Caco-2 (cell line): ENCODE data around the gene BFSP1. TPM values are rescaled to one million over a fixed set of nuclear protein-coding genes. Genes with fewer than 3 reads are reported as not detected.

Source experiments
- BruUV-seq: library from RNA; stranded (reverse); fragments of 400-500 nt; replicated peaks from 2 replicates; lab custom pipeline; 2021; lab: Mats Ljungman, UMichigan
- CTCF ChIA-PET: fragments of 300-600 bp; sonication (Branson Sonifier 250); formaldehyde crosslinking; loops from one replicate; lab custom pipeline; 2022; ENCODE audit warnings: antibody characterized with exemption; lab: Charles Lee
- POLR2A ChIA-PET: fragments of 300-600 bp; sonication (Branson Sonifier 250); formaldehyde crosslinking; loops from one replicate; lab custom pipeline; 2022; ENCODE audit warnings: antibody characterized with exemption; lab: Charles Lee
- DNase-seq, 2 experiments: peaks; one replicate each; pipeline versions ENCODE4 v3.0.0 to v3.0.0-alpha.2; 2020 to 2022
- H3K27me3 ChIP-seq: replicated peaks from 2 replicates; pipeline ENCODE4 v1.6.0; 2011; ENCODE audit warnings: low read length; ENCODE audit not compliant: control insufficient read depth, insufficient read depth
- H3K36me3 ChIP-seq: 2 replicates; pipeline ENCODE4 v1.5.1; 2011; ENCODE audit warnings: low read length; ENCODE audit not compliant: control insufficient read depth, insufficient read depth
- H3K4me1 ChIP-seq: fragments of 250-450 bp; sonication (Bioruptor Pico); 2 replicates; pipeline ENCODE4 v1.5.1; 2020; ENCODE audit warnings: mild to moderate bottlenecking
- H3K4me3 ChIP-seq: 2 replicates; pipeline ENCODE4 v1.5.1; 2011; ENCODE audit warnings: low read depth, mild to moderate bottlenecking, control low read depth, low read length
- H3K9me3 ChIP-seq: fragments of 250-450 bp; sonication (Bioruptor Pico); 2 replicates; pipeline ENCODE4 v1.5.1; 2020; ENCODE audit warnings: mild to moderate bottlenecking, moderate library complexity
- H3K27ac Mint-ChIP-seq: one replicate; pipeline ENCODE4 v1.8.0; 2022; ENCODE audit warnings: mixed read lengths; ENCODE audit not compliant: unreplicated experiment
- H3K27me3 Mint-ChIP-seq: one replicate; pipeline ENCODE4 v1.8.0; 2022; ENCODE audit warnings: mixed read lengths; ENCODE audit not compliant: insufficient read depth, unreplicated experiment
- H3K36me3 Mint-ChIP-seq: one replicate; pipeline ENCODE4 v1.8.0; 2022; ENCODE audit warnings: mild to moderate bottlenecking, mixed read lengths; ENCODE audit not compliant: insufficient read depth, unreplicated experiment
- H3K4me1 Mint-ChIP-seq: one replicate; pipeline ENCODE4 v1.8.0; 2022; ENCODE audit warnings: low read depth, mixed read lengths; ENCODE audit not compliant: unreplicated experiment
- H3K4me3 Mint-ChIP-seq: one replicate; pipeline ENCODE4 v1.8.0; 2022; ENCODE audit warnings: mild to moderate bottlenecking, moderate library complexity, mixed read lengths; ENCODE audit not compliant: unreplicated experiment
- H3K9me3 Mint-ChIP-seq: one replicate; pipeline ENCODE4 v1.8.0; 2022; ENCODE audit warnings: mixed read lengths; ENCODE audit not compliant: unreplicated experiment
- intact Hi-C: fragments of 100-400 bp; cut with micrococcal nuclease; formaldehyde crosslinking; loops from one replicate; pipeline ENCODE4 v1.10.0; 2022; ENCODE audit not compliant: unreplicated experiment
- total RNA-seq: library from RNA; stranded (reverse); gene quantifications from 2 replicates; pipeline ENCODE4 v1.2.3, GENCODE V29; 2022
- TF ChIP-seq, protein P1 (sequence below), 2 experiments: fragments of 200-600 bp in 1 of 2; IDR thresholded peaks; 1 replicate in 1 of 2; 2 replicates in 1 of 2; pipeline versions ENCODE4 v1.5.1 to v1.8.0; 2011 to 2022; ENCODE audit warnings: antibody characterized with exemption in 1 of 2, control low read depth in 1 of 2, inconsistent platforms in 1 of 2, low read depth in 1 of 2, low read length in 1 of 2, mild to moderate bottlenecking in 1 of 2, moderate library complexity in 1 of 2; ENCODE audit not compliant: insufficient read depth in 1 of 2, severe bottlenecking in 1 of 2, unreplicated experiment in 1 of 2

The BFSP1 gene
- total RNA-seq, 1 experiment from 2014 or later: 22.7 TPM

- Mint-ChIP-seq H3K27me3 (no peaks in the 10 kb centered on the region), H3K4me3 (no peak overlapping the region), H3K27ac (peak overlapping the region; percentile 1), H3K9me3 (no peaks in the 10 kb centered on the region), H3K36me3 (no peaks in the 10 kb centered on the region), H3K4me1 (peaks cover 18% of the 10 kb centered on the region)
- H3K27me3 ChIP-seq: no peaks in the 10 kb centered on the region
- CTCF ChIA-PET: interaction anchor here (1.2 kb wide), 1 partner anchor 142 kb away, joined by 4 read pairs; no protein-coding TSS in a partner anchor
- no peak for DNase-seq
- no peaks in the 10 kb centered on the region for H3K36me3 ChIP-seq
- intact Hi-C loops: loop anchor here (5.0 to 10.0 kb wide), 2 partner anchors 387 to 765 kb away; no protein-coding TSS in a partner anchor
- POLR2A ChIA-PET: no interaction called here
- H3K4me1 ChIP-seq: peaks cover 12% of the 10 kb centered on the region; the same call in 1 of the 2 replicates
- no peak overlapping the region for H3K4me3 ChIP-seq
- no peaks in the 10 kb centered on the region for H3K9me3 ChIP-seq
- TF ChIP-seq, protein P1, sequence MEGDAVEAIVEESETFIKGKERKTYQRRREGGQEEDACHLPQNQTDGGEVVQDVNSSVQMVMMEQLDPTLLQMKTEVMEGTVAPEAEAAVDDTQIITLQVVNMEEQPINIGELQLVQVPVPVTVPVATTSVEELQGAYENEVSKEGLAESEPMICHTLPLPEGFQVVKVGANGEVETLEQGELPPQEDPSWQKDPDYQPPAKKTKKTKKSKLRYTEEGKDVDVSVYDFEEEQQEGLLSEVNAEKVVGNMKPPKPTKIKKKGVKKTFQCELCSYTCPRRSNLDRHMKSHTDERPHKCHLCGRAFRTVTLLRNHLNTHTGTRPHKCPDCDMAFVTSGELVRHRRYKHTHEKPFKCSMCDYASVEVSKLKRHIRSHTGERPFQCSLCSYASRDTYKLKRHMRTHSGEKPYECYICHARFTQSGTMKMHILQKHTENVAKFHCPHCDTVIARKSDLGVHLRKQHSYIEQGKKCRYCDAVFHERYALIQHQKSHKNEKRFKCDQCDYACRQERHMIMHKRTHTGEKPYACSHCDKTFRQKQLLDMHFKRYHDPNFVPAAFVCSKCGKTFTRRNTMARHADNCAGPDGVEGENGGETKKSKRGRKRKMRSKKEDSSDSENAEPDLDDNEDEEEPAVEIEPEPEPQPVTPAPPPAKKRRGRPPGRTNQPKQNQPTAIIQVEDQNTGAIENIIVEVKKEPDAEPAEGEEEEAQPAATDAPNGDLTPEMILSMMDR (IDR thresholded peaks at IDR 0.05; ENCODE audit: insufficient read depth in 1 of 2, low read depth in 1 of 2, low read length in 1 of 2, severe bottlenecking in 1 of 2, unreplicated experiment in 1 of 2): no peak
- no TSS peak for BruUV-seq
Measured at GRCh38 chr20:17507531-17507930, 23.6 kb downstream of the BFSP1 start.

DNA sequence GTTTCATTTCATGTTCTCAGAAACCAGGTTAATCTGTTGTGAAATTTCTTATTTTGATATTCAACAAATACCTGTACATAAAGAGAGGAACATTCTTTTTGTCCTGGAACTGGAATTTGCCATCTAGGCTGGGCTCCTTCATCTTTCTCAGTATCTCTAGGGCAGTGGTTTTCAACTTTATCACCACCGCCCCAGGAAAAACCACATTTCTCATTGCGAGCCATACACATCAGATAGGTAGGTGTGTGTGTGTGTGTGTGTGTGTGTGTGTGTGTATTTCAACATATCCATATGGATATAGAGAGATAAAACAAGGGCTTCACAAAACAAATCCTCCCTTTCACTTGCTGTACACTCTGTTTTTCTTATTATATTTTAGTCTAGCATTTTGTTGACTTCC lies 24.1 kb downstream of the BFSP1 start:
- H3K36me3 Mint-ChIP-seq: no peaks in the 10 kb centered on the region
- BruUV-seq: no TSS peak
- no peak overlapping the region for H3K4me3 Mint-ChIP-seq
- Histone ChIP-seq H3K4me1 (peaks cover 12% of the 10 kb centered on the region; the same call in 1 of the 2 replicates), H3K9me3 (no peaks in the 10 kb centered on the region), H3K4me3 (no peak overlapping the region), H3K27me3 (no peaks in the 10 kb centered on the region), H3K36me3 (no peaks in the 10 kb centered on the region)
- CTCF ChIA-PET: no interaction called here
- POLR2A ChIA-PET: no interaction called here
- intact Hi-C loops: loop anchor here (5.0 to 10.0 kb wide), 2 partner anchors 388 to 765 kb away; no protein-coding TSS in a partner anchor
- DNase-seq: no peak
- TF ChIP-seq, protein P1 (IDR thresholded peaks at IDR 0.05; ENCODE audit: insufficient read depth in 1 of 2, low read depth in 1 of 2, low read length in 1 of 2, severe bottlenecking in 1 of 2, unreplicated experiment in 1 of 2): no peak
- peak overlapping the region; percentile 1 for H3K27ac Mint-ChIP-seq
- H3K9me3 Mint-ChIP-seq: no peaks in the 10 kb centered on the region
- no peaks in the 10 kb centered on the region for H3K27me3 Mint-ChIP-seq
- peaks cover 18% of the 10 kb centered on the region for H3K4me1 Mint-ChIP-seq

DNA sequence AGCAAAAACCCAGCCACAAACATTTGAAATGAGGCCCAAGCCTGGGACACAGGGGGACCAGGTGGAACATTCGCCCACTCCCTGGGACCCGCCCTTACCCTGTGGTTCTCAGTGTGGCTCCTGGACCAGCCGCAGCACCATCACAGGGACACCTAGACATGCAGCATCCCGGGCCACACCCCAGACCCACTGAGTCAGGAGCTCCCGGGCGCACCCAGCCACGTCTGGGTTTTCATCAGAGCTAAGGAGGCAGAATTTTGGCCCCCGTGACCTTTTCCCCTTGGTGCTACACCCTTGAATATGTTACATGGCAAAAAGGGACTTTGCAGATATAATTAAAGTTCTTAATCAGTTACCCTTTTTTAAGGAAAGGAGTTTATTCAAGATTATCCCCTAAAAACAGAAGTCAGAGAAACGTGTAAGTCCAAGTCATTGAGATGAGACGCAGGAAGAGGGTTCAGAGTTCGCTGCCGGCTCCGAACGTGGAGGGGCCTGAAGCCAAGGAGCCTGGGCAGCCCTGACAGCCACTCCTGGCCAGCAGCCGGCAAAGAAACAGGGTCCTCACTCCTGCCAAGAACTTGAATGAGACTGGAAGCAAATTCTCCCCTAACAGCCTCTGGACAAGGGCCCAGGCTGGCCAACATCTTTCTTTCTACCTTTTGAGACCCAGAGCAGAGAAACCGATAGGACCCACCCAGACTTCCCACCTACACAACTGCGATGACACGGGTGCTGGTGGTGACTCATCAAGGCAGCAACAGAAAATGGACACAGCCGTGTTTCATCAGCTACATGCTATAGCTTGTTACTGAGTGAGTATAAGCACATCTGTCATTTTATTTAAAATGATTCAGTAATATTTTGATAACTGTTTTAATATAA lies 25.3 kb downstream of the BFSP1 start:
- peak overlapping the region; percentile 37; the same call in 1 of the 2 replicates for H3K4me3 ChIP-seq
- no peaks in the 10 kb centered on the region for H3K9me3 ChIP-seq
- Mint-ChIP-seq H3K27me3 (no peaks in the 10 kb centered on the region), H3K4me3 (peak overlapping the region; percentile 75), H3K27ac (peak overlapping the region; percentile 58), H3K36me3 (no peaks in the 10 kb centered on the region), H3K9me3 (no peaks in the 10 kb centered on the region), H3K4me1 (peaks cover 18% of the 10 kb centered on the region)
- no TSS peak for BruUV-seq
- intact Hi-C loops: loop anchor here (1.0 to 10.0 kb wide), 4 partner anchors 13 to 766 kb away; no protein-coding TSS in a partner anchor
- peaks cover 12% of the 10 kb centered on the region; the same call in 1 of the 2 replicates for H3K4me1 ChIP-seq
- ChIA-PET CTCF (interaction anchor here (0.6 to 2.2 kb wide), 10 partner anchors 8 to 704 kb away, joined by 3 to 9 read pairs (median 4); partner anchors contain the start of gene BFSP1), POLR2A (no interaction called here)
- TF ChIP-seq, protein P1 (IDR thresholded peaks at IDR 0.05; ENCODE audit: insufficient read depth in 1 of 2, low read depth in 1 of 2, low read length in 1 of 2, severe bottlenecking in 1 of 2, unreplicated experiment in 1 of 2): no peak
- no peaks in the 10 kb centered on the region for H3K27me3 ChIP-seq
- no peaks in the 10 kb centered on the region for H3K36me3 ChIP-seq
- DNase-seq: no peak
